BLaER1 (cell line): ENCODE results near the gene BMPR1A.

ENCODE experiments used
- H3K27ac ChIP-seq: shearing (Covaris generic); formaldehyde crosslinking; 2 replicates; pipeline ENCODE4 v1.8.1; 2022
- H3K27me3 ChIP-seq: shearing (Covaris generic); formaldehyde crosslinking; 2 replicates; pipeline ENCODE4 v1.8.1; 2022
- H3K36me3 ChIP-seq: shearing (Covaris generic); formaldehyde crosslinking; 2 replicates; pipeline ENCODE4 v1.8.1; 2022
- H3K4me1 ChIP-seq: shearing (Covaris generic); formaldehyde crosslinking; 2 replicates; pipeline ENCODE4 v1.8.1; 2022
- H3K4me2 ChIP-seq: shearing (Covaris generic); formaldehyde crosslinking; 2 replicates; pipeline ENCODE4 v1.8.1; 2022
- H3K4me3 ChIP-seq: shearing (Covaris generic); formaldehyde crosslinking; 2 replicates; pipeline ENCODE4 v1.8.1; 2022
- H3K9ac ChIP-seq: shearing (Covaris generic); formaldehyde crosslinking; 2 replicates; pipeline ENCODE4 v1.8.1; 2022
- H3K9me3 ChIP-seq: shearing (Covaris generic); formaldehyde crosslinking; 2 replicates; pipeline ENCODE4 v1.8.1; 2022
- H4K20me1 ChIP-seq: shearing (Covaris generic); formaldehyde crosslinking; 2 replicates; pipeline ENCODE4 v1.8.1; 2022
- Cebpa-rat ChIP-seq: shearing (Covaris generic); IDR thresholded peaks from 2 replicates; pipeline ENCODE4 v1.8.1; 2022

The BMPR1A gene

GRCh38 chr10:86981716-86982115 is 225.3 kb downstream of the BMPR1A start:
- no peak for TF ChIP-seq Cebpa-rat
- Histone ChIP-seq H3K9ac (no peak overlapping the region), H4K20me1 (no peaks in the 10 kb centered on the region), H3K36me3 (no peaks in the 10 kb centered on the region), H3K27ac (no peak overlapping the region), H3K4me3 (no peak overlapping the region), H3K27me3 (no peaks in the 10 kb centered on the region), H3K4me1 (peaks cover 7% of the 10 kb centered on the region; the same call in 1 of the 2 replicates), H3K4me2 (no peak overlapping the region), H3K9me3 (no peaks in the 10 kb centered on the region)
